ENCODE data around the gene DDX10. TPM values are rescaled to one million over a fixed set of nuclear protein-coding genes. Genes with fewer than 3 reads are reported as not detected.
A peak's percentile ranks its signal among the peaks of the same experiment; 100 is the strongest.

Gene DDX10
- total and polyA plus RNA-seq, 2 of the 8 experiments (the other 6 are each of a cell fraction or from before 2014, with no cell fraction given): 49.2 to 52.2 TPM

GRCh38 chr11:108666373-108666772 lies 1.5 kb downstream of the DDX10 start:
- H4K5ac ChIP-seq (ENCODE audit: insufficient read length, low read depth, low read length): no peak overlapping the region
- H4K20me1 ChIP-seq (replicated peaks in 1 of 2; ENCODE audit: control insufficient read depth in 1 of 2, insufficient read depth in 2 of 2, low read length in 2 of 2): peaks cover 2 to 7% of the 10 kb centered on the region in 2 experiments
- no peak for FAIRE-seq
- H4K91ac ChIP-seq (replicated peaks; ENCODE audit: insufficient read length, low read length): no peak overlapping the region
- H2BK12ac ChIP-seq (ENCODE audit: low read depth, low read length): no peak overlapping the region
- H3K79me2 ChIP-seq (ENCODE audit: control insufficient read depth in 1 of 2, insufficient read depth in 2 of 2, low read length in 2 of 2): peaks cover 18 to 63% of the 10 kb centered on the region in 2 experiments
- peaks cover 0 to 10% (median 1%) of the 10 kb centered on the region in 4 experiments; a peak in 3 of 8 replicates for H3K36me3 ChIP-seq (ENCODE audit: control insufficient read depth in 2 of 4, insufficient read depth in 4 of 4, low read length in 3 of 4)
- 0 out of 4 replicates have a peak, but pooled peaks have one; percentile 10 to 14 for TF ChIP-seq RAD21 (IDR thresholded peaks at IDR 0.05 in 1 of 2, conservative IDR thresholded peaks at IDR 0.05 in 1 of 2; ENCODE audit: low read depth in 2 of 2, low read length in 2 of 2)
- TF ChIP-seq TEAD4 (IDR thresholded peaks at IDR 0.05; ENCODE audit: low read depth, low read length): 0 out of 2 replicates have a peak, but pooled peaks have one; percentile 18
- TF ChIP-seq SAP30 (IDR thresholded peaks at IDR 0.05; ENCODE audit: insufficient read depth, insufficient replicate concordance, low read length): no peak
- no peak overlapping the region for H3K23ac ChIP-seq (ENCODE audit: insufficient read length)
- H2BK20ac ChIP-seq (ENCODE audit: low read length): no peak overlapping the region
- H3K23me2 ChIP-seq (ENCODE audit: low read depth, low read length): no peaks in the 10 kb centered on the region
- no peak overlapping the region for H3K18ac ChIP-seq (ENCODE audit: extremely low read depth, low read length)
- WGBS, 2 experiments (ENCODE audit: extremely low coverage in 1 of 2, insufficient coverage in 1 of 2, insufficient read length in 1 of 2, insufficient replicate concordance in 2 of 2, low coverage in 1 of 2, low lambda C conversion rate in 2 of 2, missing lambda C conversion rate in 1 of 2): 86% methylated on average over 7 of the region's 7 CpGs; no CpG with 5 or more reads in 1 of the 2 experiments
- H3K56ac ChIP-seq (replicated peaks; ENCODE audit: insufficient read length, low read depth, low read length): no peak overlapping the region
- H3K4me2 ChIP-seq (ENCODE audit: insufficient read depth in 1 of 2, low read depth in 2 of 2, low read length in 2 of 2): peak overlapping the region in 1 of 2 experiments; percentile 93; a peak in 1 of 4 replicates
- H3K27me3 ChIP-seq (replicated peaks in 1 of 4; ENCODE audit: control insufficient read depth in 3 of 4, extremely low read depth in 1 of 4, insufficient read depth in 3 of 4, low read length in 3 of 4): no peaks in the 10 kb centered on the region
- H3K79me1 ChIP-seq (ENCODE audit: low read depth, low read length): peaks cover 5% of the 10 kb centered on the region
- no peak overlapping the region for H3K14ac ChIP-seq (ENCODE audit: insufficient read length)
- H3K9me3 ChIP-seq (ENCODE audit: insufficient read depth in 2 of 2, low read depth in 1 of 2, low read length in 1 of 2): no peaks in the 10 kb centered on the region
- H2AK5ac ChIP-seq (ENCODE audit: low read depth, low read length): no peak overlapping the region
- 0 out of 8 replicates have a peak overlapping the region, but pooled peaks of 1 of the 4 experiments have one; percentile 86 for H3K4me3 ChIP-seq (ENCODE audit: extremely low read depth in 1 of 4, insufficient read depth in 2 of 4, low read depth in 3 of 4, low read length in 4 of 4)
- ChIA-PET CTCF (ENCODE audit: partially characterized antibody) (interaction anchor here (1.0 to 2.5 kb wide), 4 partner anchors 12 to 547 kb away, joined by 3 to 11 read pairs (median 4); no protein-coding TSS in a partner anchor), POLR2A (ENCODE audit: partially characterized antibody) (no interaction called here)
- no peak overlapping the region for H3K27ac ChIP-seq (ENCODE audit: low read depth, low read length)
- peaks cover 0 to 6% (median 4%) of the 10 kb centered on the region in 4 experiments; a peak in 4 of 7 replicates for H3K4me1 ChIP-seq (replicated peaks in 1 of 4; ENCODE audit: control insufficient read depth in 3 of 4, insufficient read depth in 4 of 4, low read length in 3 of 4)
- H2BK15ac ChIP-seq (ENCODE audit: low read length): no peak overlapping the region
- no peak overlapping the region for H2BK5ac ChIP-seq (ENCODE audit: low read depth, low read length)
- H2AFZ ChIP-seq (ENCODE audit: low read length): no peak overlapping the region
- no peak overlapping the region for H4K8ac ChIP-seq (ENCODE audit: extremely low read depth, insufficient read depth, low read length)
- no peak overlapping the region for H2BK120ac ChIP-seq (replicated peaks; ENCODE audit: low read depth, low read length)
- no peak overlapping the region for H3K4ac ChIP-seq (replicated peaks; ENCODE audit: insufficient read length, low read depth, low read length)
- no peak overlapping the region for H3K9ac ChIP-seq (replicated peaks in 1 of 4; ENCODE audit: extremely low read depth in 1 of 4, low read depth in 3 of 4, low read length in 3 of 4)
- DNase-seq (ENCODE audit: low read depth in 1 of 2, low spot score in 2 of 2): no peak

Measured in H1 (cell line).